GM21723 (cell line): Measurements from ENCODE around the gene HOXC11.

Source experiments
- ATAC-seq: cut with Tn5 transposase; IDR thresholded peaks from one replicate; pipeline ENCODE4 v1.9.1; 2021; ENCODE audit warnings: mild to moderate bottlenecking, moderate library complexity; ENCODE audit not compliant: unreplicated experiment

HOXC11 gene

GRCh38 chr12:53971686-53972085 is 1.2 kb upstream of the HOXC11 start:
- no peak for ATAC-seq

GRCh38 chr12:53972152-53972702 is 699 bp upstream of the HOXC11 start:
- no peak for ATAC-seq

GRCh38 chr12:53973236-53974042 is 513 bp downstream of the HOXC11 start:
- ATAC-seq, result no peak

GRCh38 chr12:53974084-53975063 is 1.4 kb downstream of the HOXC11 start, which contains the start of gene HOTAIR:
Gene HOTAIR (minus strand): TSS chr12:53974954.
- ATAC-seq, result no peak

GRCh38 chr12:53975064-53975471 is 2.1 kb downstream of the HOXC11 start:
- ATAC-seq, result no peak

- no peak for ATAC-seq
These were observed 2.7 kb downstream of the HOXC11 start for GRCh38 chr12:53975479-53976152.

GRCh38 chr12:53976172-53976822 is 3.4 kb downstream of the HOXC11 start:
- no peak for ATAC-seq

GRCh38 chr12:53976823-53977595 is 4.1 kb downstream of the HOXC11 start:
- ATAC-seq, result no peak

GRCh38 chr12:53977596-53978445 is 4.9 kb downstream of the HOXC11 start:
- ATAC-seq, result no peak

- ATAC-seq, result no peak
These were observed 5.8 kb downstream of the HOXC11 start for GRCh38 chr12:53978477-53979356.

GRCh38 chr12:53980104-53980801 is 7.3 kb downstream of the HOXC11 start:
- no peak for ATAC-seq

GRCh38 chr12:53980802-53981496 is 8.0 kb downstream of the HOXC11 start:
- ATAC-seq, result no peak

GRCh38 chr12:53981634-53982565 is 9.0 kb downstream of the HOXC11 start:
- no peak for ATAC-seq

GRCh38 chr12:53982648-53983567 is 10.0 kb downstream of the HOXC11 start:
- ATAC-seq, result no peak
